Measurements from ENCODE around the gene UNC5B.

The UNC5B gene

DNA sequence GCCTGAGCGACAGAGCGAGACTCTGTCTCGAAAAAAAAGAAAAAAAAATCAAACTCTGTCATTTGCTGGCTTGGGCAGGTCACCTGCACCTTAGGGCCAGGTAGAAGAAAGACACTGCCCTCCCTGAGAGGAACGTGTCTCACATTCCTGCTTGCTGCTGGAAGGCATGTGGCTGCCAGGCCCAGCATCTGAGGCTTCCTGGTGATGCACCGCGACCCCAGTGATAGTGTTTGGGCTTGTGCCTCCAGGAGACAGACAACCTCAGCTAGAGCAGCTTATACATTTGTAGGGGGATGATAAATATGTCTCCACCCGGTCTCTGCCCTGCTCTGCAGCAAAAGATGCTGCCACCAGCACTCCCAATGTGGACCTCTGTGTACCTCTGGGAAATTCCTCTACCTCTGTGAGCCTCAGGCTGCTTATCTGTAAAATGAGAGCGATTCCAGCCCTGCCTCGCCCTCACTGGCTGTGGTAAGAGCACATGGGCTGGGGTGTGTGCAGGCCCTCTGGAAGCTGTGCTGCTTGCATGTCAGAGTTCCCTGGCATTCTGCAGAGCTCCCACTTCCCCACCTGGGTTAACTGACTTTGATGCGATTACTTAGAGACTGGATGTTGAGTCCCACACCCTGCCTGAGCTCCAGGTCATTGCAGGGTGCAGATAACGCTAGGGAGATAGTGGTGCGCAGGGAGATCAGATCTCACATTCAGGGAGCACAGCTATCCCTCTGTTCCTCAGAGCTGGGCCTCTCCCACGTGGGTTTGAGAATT lies 126.5 kb downstream of the UNC5B start:
- H3K36me3 ChIP-seq (ENCODE audit: control insufficient read depth, insufficient read depth, low read length): no peaks in the 10 kb centered on the region; the same call in 1 of the 2 replicates
- no peaks in the 10 kb centered on the region for H3K27me3 ChIP-seq (replicated peaks; ENCODE audit: control insufficient read depth, insufficient read depth, low read length)
- DNase-seq (ENCODE audit: extremely low read depth, insufficient read length): no peak
- TF ChIP-seq, protein P1, sequence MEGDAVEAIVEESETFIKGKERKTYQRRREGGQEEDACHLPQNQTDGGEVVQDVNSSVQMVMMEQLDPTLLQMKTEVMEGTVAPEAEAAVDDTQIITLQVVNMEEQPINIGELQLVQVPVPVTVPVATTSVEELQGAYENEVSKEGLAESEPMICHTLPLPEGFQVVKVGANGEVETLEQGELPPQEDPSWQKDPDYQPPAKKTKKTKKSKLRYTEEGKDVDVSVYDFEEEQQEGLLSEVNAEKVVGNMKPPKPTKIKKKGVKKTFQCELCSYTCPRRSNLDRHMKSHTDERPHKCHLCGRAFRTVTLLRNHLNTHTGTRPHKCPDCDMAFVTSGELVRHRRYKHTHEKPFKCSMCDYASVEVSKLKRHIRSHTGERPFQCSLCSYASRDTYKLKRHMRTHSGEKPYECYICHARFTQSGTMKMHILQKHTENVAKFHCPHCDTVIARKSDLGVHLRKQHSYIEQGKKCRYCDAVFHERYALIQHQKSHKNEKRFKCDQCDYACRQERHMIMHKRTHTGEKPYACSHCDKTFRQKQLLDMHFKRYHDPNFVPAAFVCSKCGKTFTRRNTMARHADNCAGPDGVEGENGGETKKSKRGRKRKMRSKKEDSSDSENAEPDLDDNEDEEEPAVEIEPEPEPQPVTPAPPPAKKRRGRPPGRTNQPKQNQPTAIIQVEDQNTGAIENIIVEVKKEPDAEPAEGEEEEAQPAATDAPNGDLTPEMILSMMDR (IDR thresholded peaks at IDR 0.05; ENCODE audit: insufficient read depth, low read length, poor library complexity, severe bottlenecking): no peak
- H3K4me3 ChIP-seq (replicated peaks; ENCODE audit: low read depth, low read length): no peak overlapping the region

DNA sequence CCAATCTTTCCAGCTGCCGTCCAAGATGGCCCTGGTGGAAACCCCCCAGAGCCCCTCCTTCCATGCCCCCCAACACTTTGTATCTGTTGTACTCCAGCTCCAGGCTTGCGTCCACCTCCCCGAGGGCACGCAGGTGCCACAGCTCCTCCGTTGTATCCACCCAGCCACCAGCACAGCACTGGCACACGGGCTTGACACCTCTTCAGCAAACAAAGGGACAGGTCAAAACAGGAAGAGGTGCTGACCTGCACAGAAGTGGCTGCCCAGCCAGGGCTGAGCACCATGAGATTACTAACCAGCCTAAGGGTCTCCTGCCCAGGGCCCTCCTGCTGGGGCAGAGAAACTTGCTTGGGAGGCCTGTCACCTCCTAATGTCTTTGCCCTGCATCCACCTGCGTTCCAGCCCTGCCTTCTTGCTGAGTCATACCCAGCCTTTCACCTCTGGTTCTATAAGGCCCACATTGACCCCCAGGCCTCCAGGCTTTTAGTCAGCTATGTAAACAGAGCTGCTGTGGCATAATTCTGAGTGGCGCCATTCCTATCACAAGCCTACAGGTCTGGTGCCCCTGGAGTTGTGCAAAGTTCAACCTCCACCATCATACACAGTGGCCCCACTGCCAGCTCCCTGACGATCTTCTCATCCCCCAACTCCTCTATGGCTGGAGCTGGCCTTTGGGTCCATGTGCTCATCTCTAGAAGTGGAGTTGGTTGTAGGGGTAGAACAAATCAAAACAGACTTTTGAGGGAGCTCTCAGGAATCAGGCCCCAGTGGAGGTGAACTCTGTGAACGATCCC lies 127.6 kb downstream of the UNC5B start:
- H3K36me3 ChIP-seq (ENCODE audit: control insufficient read depth, insufficient read depth, low read length): no peaks in the 10 kb centered on the region; the same call in 1 of the 2 replicates
- no peak for DNase-seq (ENCODE audit: extremely low read depth, insufficient read length)
- no peaks in the 10 kb centered on the region for H3K27me3 ChIP-seq (replicated peaks; ENCODE audit: control insufficient read depth, insufficient read depth, low read length)
- H3K4me3 ChIP-seq (replicated peaks; ENCODE audit: low read depth, low read length): no peak overlapping the region
- TF ChIP-seq, protein P1 (IDR thresholded peaks at IDR 0.05; ENCODE audit: insufficient read depth, low read length, poor library complexity, severe bottlenecking): no peak

DNA sequence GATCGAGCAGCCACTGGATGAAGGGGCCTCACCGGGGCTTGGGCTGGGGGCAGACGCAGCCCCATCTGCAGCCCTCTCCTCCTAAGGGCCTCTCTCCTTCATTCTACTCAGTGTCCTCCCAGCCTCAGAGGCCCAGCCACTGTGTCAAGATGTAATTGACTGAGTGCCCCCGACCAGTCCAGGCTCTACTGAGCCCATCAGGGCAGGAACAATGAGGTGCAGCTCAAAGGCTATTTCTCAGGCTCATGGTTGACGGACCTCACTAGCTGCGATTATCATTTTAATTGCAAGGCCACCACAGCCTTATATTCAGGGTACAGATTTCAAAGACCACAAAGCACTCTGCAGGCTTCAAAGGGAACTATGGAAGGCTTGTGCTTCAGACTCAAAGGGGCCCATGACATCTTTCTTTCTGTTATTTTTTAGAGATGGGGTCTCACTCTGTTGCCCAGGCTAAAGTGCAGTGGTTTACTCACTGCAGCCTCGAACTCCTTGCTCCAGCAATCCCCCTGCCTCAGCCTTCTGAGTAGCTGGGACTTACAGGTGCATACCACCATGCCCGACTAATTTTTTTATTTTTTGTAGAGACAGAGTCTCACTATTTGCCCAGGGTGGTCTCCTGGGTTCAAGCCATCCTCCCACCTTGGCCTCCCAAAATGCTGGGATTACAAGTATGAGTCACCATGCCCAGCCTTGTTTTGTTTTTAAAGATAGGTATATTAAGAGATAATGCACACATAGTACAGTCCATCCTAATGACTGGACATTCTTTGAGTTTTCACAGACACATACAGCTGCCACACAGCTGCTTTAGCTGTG lies 130.4 kb downstream of the UNC5B start:
- Histone ChIP-seq H3K36me3 (ENCODE audit: control insufficient read depth, insufficient read depth, low read length) (no peaks in the 10 kb centered on the region; the same call in 1 of the 2 replicates), H3K27me3 (replicated peaks; ENCODE audit: control insufficient read depth, insufficient read depth, low read length) (no peaks in the 10 kb centered on the region), H3K4me3 (replicated peaks; ENCODE audit: low read depth, low read length) (no peak overlapping the region)
- TF ChIP-seq, protein P1 (IDR thresholded peaks at IDR 0.05; ENCODE audit: insufficient read depth, low read length, poor library complexity, severe bottlenecking): no peak
- DNase-seq (ENCODE audit: extremely low read depth, insufficient read length): no peak

DNA sequence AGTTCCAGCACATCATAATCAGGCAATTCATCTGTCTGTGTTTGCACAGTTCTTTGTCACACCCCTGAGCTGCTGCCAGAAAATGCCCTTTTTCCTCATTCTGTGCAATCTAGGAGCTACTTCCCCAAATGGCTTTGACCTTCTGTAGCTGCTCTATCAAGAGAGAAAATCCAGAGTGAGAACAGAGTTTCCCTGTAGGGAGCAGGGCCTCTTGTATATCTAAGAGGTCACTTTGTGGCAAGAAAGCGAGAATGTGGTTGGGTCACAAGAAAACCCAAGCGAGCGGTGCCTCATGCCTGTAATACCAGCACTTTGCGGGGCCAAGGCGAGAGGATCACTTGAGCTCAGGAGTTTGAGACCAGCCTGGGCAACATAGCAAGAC lies 131.0 kb downstream of the UNC5B start:
- no peaks in the 10 kb centered on the region; the same call in 1 of the 2 replicates for H3K36me3 ChIP-seq (ENCODE audit: control insufficient read depth, insufficient read depth, low read length)
- no peak for DNase-seq (ENCODE audit: extremely low read depth, insufficient read length)
- H3K4me3 ChIP-seq (replicated peaks; ENCODE audit: low read depth, low read length): no peak overlapping the region
- H3K27me3 ChIP-seq (replicated peaks; ENCODE audit: control insufficient read depth, insufficient read depth, low read length): no peaks in the 10 kb centered on the region
- TF ChIP-seq, protein P1 (IDR thresholded peaks at IDR 0.05; ENCODE audit: insufficient read depth, low read length, poor library complexity, severe bottlenecking): no peak

DNA sequence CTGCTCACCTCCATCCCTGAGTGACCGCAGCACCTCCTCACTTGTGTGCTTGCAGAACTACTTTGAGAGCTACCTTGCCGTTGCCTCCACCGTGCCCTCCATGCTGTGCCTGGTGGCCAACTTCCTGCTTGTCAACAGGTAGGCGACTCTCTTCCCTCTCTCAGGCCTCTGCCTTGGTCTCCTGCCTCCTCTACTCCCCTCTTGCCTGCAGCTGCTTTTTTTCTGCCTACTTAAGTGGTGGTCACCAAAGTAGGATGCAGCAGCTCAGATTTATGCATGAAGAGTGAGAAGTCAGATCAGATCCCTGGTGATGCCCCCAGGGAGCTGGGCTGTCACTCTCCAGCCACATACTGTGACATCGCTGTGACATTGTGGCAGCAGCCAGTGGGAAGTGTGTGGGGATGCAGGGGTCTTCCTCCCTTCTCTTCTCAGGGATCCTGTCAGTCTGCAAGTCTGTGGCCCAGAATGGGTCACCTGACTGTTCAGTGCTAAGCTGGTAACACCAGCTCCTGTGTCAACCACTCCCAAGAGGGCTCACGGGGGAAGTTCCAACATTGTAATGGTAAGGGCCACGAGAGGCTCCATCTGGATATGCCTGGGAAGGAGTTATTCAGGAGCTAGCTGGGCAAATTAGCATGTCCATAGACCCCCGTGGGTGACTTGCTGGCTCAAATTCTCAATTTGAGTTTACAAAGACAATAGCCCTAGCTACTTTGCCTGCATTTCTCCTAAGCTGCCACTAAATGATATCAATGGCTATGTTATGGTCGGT lies 132.0 kb downstream of the UNC5B start:
- TF ChIP-seq, protein P1 (IDR thresholded peaks at IDR 0.05; ENCODE audit: insufficient read depth, low read length, poor library complexity, severe bottlenecking): no peak
- Histone ChIP-seq H3K4me3 (replicated peaks; ENCODE audit: low read depth, low read length) (no peak overlapping the region), H3K36me3 (ENCODE audit: control insufficient read depth, insufficient read depth, low read length) (no peaks in the 10 kb centered on the region), H3K27me3 (replicated peaks; ENCODE audit: control insufficient read depth, insufficient read depth, low read length) (no peaks in the 10 kb centered on the region)
- no peak for DNase-seq (ENCODE audit: extremely low read depth, insufficient read length)

All from GM06990 (cell line).